Renal pelvis (tissue), 12 donors: ENCODE measurements around the gene ADAT3. TPM values are rescaled to one million over a fixed set of nuclear protein-coding genes. Genes with fewer than 3 reads are reported as not detected.
A peak's percentile ranks its signal among the peaks of the same experiment; 100 is the strongest.

ENCODE experiments used
- DNase-seq: peaks from one replicate; pipeline ENCODE4 v3.0.0-alpha.2; 2013
- long read RNA-seq, 16 experiments: transcript quantifications; one replicate each; lab custom pipeline, GENCODE V29; 2026
- polyA plus RNA-seq, 3 donors: library from polyadenylated mRNA; unstranded; fragments of 120-200 nt; gene quantifications; one replicate each; pipeline ENCODE4 v1.2.1, GENCODE V29; 2013; ENCODE audit not compliant: insufficient read length in 3 of 3

Gene ADAT3
- polyA plus RNA-seq = 1 to 10 TPM; 3.7 to 5.5 (median 4.6) TPM
- long read RNA-seq, donor 1, partial matches to known transcripts = 0 of 3 reads
- long read RNA-seq, donor 1, other reads (novel, unspliced or antisense) = 0 of 3 reads
- long read RNA-seq, donor 2 = 0 reads
- long read RNA-seq, donor 3, partial matches to known transcripts = 0 of 2 reads
- long read RNA-seq, donor 3, other reads (novel, unspliced or antisense) = 0 of 2 reads
- long read RNA-seq, donor 4, partial matches to known transcripts = 0 of 1 reads
- long read RNA-seq, donor 4, other reads (novel, unspliced or antisense) = 0 of 1 reads
- long read RNA-seq, donor 5, partial matches to known transcripts = 0 of 2 reads
- long read RNA-seq, donor 5, other reads (novel, unspliced or antisense) = 0 of 2 reads
- long read RNA-seq, donor 6, partial matches to known transcripts = 0 of 4 reads
- long read RNA-seq, donor 6, other reads (novel, unspliced or antisense) = 0 of 4 reads
- long read RNA-seq, donor 7, partial matches to known transcripts = 7 of 7 reads
- long read RNA-seq, donor 7, other reads (novel, unspliced or antisense) = 0 of 7 reads
- long read RNA-seq, donor 8, partial matches to known transcripts = 0 of 1 reads
- long read RNA-seq, donor 8, other reads (novel, unspliced or antisense) = 0 of 1 reads
- long read RNA-seq, donor 9, partial matches to known transcripts = 0 of 1 reads
- long read RNA-seq, donor 9, other reads (novel, unspliced or antisense) = 0 of 1 reads
- long read RNA-seq, donor 10, partial matches to known transcripts = 0 of 2 reads
- long read RNA-seq, donor 10, other reads (novel, unspliced or antisense) = 0 of 2 reads
- long read RNA-seq, donor 11, partial matches to known transcripts = 0 of 1 reads
- long read RNA-seq, donor 11, other reads (novel, unspliced or antisense) = 0 of 1 reads
- long read RNA-seq, donor 12, partial matches to known transcripts = 0 of 3 reads
- long read RNA-seq, donor 12, other reads (novel, unspliced or antisense) = 0 of 3 reads
- long read RNA-seq, donor 13, partial matches to known transcripts = 0 of 1 reads
- long read RNA-seq, donor 13, other reads (novel, unspliced or antisense) = 0 of 1 reads
- long read RNA-seq, donor 14 = 0 reads
- long read RNA-seq, donor 15 = 0 reads
- long read RNA-seq, donor 16, partial matches to known transcripts = 0 of 1 reads
- long read RNA-seq, donor 16, other reads (novel, unspliced or antisense) = 0 of 1 reads

- DNase-seq = peak; percentile 98
Measured at GRCh38 chr19:1905110-1905862, at the start of gene ADAT3, which contains the start of gene SCAMP4. Gene ADAT3 (plus strand): TSS chr19:1905399. CDS start chr19:1912048, 6,649 bp downstream. Gene SCAMP4 (plus strand): TSS chr19:1905399. CDS start chr19:1915020, 9,621 bp downstream.

DNA sequence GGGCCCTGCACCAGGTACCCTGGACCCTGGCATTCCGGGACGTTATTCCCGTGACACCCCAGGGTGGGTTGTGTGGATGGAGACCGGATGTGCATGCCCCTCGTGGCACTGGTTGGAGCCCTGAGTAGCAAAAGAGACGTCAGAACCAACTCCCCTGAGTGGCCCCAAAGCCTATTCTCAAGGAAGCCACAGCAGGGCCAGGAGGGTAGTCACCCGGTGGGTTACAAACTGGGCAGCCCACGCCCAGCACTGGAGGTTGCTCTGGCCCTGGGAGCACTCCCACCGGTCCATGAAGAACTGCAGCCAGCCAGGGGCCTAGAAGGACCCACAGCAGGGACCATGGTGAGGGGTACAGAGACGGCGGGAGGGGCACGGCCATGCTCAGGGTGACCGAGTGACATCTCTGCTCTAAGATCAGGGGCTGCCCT lies 49.4 kb upstream of the ADAT3 start:
- no peak for DNase-seq

GRCh38 chr19:1856345-1856697 lies 48.9 kb upstream of the ADAT3 start:
- DNase-seq = no peak

- DNase-seq = no peak
Measured at GRCh38 chr19:1856698-1857603, 48.2 kb upstream of the ADAT3 start.

- DNase-seq = no peak
Measured at GRCh38 chr19:1857648-1858326, 47.4 kb upstream of the ADAT3 start.

- DNase-seq = no peak
Measured at GRCh38 chr19:1858412-1859081, 46.7 kb upstream of the ADAT3 start.

DNA sequence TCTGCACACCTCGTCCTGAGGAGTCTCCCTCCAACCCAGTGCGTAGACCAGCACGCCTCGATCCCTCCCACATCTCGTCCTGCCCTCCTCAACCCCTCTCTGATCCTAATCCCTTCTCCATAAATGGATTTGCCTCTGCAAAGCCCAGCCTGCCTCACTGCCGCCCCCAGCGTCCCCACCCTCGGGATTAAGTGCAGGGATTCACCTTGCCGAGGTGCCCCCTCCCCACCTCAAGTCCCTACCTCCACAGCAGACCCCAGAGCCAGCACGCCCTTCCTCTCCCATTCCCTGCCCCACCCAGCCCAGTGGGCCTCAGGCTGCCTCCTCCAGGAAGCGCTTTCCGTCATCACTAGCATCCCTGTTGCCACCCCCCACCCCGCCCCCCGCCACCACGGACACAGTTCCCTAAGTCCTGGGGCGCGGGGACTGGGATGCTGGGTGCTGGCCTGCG lies 45.8 kb upstream of the ADAT3 start:
- no peak for DNase-seq

GRCh38 chr19:1860042-1860775 lies 45.0 kb upstream of the ADAT3 start:
- peak; percentile 91 for DNase-seq

DNA sequence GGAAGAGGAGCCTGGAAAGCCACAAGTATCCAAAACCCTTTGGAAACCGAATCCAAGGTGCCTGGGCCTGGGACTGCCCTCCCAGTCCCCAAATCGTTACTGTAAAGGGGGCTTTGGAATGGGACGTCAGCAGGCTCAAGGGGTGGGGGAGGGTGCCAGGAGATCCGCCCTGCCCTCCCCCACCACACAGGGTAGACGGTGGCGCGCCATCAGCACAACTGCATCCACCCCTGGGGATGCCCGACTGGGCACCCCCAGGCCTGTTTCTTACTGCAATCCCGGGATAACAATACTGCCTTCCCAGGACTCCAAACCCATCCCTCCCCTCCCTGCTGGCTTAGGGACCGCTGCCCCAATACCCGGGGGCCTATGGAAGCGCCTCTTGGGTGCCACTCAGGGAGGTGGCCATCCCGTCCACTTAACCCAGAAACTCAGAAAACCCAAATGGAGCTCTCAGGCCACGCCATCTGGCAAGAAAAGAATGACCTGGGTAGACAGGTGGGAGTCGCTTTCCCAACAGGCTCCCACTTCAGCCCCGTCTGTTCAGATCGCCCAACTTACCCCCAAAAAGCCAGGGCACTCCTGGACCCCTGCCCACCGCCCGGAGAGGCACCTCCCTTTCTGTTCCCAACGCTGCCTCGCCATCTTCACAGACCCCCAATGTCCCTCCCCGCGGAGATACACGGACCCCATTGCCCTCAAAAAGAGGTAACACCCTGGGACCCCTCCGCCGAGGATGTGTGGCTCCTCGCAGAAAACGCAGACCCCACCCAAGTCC lies 44.2 kb upstream of the ADAT3 start:
- DNase-seq = no peak

DNA sequence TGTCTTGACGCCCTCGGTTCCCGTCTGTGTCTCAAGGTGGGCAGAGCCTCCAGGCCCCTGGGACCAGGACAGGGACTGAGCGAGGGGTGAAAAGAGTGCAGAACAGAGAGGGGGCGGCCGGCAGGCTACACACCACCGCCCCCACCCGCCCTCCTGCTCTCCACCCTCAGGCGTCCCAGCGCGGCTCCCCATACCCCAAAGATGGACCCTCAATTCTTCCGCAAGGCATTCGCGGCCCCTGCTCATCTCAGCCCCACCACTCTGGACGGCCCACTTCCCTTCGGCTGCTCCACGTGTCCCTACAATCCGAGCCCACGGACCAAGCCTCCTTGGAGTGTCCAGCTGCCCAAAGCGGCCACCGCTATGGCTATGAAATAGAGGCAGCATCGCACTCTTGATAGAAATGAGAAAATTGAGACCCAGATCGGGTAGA lies 43.6 kb upstream of the ADAT3 start:
- DNase-seq = no peak

- DNase-seq = no peak
Measured at GRCh38 chr19:1862068-1862423, 43.2 kb upstream of the ADAT3 start.

- DNase-seq = no peak
Measured at GRCh38 chr19:1862424-1863327, 42.5 kb upstream of the ADAT3 start.

DNA sequence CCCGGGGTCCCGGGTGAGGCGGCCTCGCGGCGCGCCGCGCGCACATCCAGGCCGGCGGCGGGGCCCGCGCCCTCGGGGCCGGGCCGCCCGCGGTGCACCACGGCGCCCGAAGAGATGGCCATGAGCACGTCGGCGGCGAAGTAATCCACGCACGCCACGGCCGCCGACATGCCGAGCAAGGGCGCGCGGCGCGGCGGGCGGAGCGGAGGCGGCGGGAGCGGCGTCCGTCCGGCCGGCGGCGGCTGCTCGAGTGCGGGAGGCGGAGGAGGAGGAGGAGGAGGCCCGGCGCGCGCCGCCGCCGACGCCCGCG lies 41.9 kb upstream of the ADAT3 start, which contains the start of gene KLF16:
TSS of gene KLF16 (minus strand) at position 252 of the 310 bp plus-strand sequence. CDS start at position 170, 82 bp downstream.
- DNase-seq = no peak

DNA sequence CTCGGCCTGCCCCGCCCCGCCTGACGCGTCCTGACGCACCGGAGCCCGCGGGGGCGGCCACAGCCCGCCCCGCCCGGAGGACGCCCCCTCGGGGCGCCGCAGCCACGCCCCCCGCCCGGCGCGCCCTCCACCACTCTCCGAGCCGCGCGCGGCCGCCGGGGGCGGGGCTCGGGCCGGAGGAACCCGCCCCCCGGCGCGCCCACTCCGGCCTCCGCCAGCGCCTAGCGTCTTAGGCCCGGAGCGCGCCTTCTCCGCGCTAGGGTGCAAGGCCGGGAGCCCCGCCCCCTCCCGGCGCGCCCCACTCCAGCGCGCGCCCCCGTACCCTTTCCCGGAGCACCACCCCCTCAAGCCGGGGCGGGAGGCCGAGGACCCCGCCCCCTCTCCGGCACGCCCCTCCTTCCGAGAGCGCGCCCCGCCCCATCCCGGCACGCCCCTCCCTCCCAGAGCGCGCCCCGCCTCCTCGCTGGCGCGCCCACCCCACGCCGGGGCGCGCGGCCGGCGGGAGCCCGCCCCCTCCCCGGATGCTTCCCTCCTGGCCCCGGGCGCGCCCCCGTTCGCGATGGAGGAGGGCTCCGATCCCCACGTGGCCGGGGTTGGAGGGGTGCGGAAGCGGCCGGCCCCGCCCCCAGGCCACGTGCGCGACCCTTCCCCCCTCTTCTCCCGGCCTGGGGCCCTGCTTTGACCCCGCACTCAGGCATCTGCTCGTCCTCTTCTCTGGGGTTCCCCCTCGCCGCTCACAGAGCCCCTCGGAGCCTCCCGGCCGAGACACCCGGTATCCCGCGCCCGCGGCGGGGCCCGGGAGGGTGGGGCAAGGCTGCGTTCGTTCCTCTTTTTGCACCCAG lies 41.3 kb upstream of the ADAT3 start:
- peak; percentile 91 for DNase-seq

- no peak for DNase-seq
Measured at GRCh38 chr19:1864480-1865171, 40.6 kb upstream of the ADAT3 start.
